Common myeloid progenitor, CD34-positive (primary cell): Measurements from ENCODE around the gene F9.

Experiments
- CTCF ChIA-PET: fragments of 350-600 bp; sonication (Branson Sonifier 250); formaldehyde crosslinking; loops from one replicate; lab custom pipeline; 2021; ENCODE audit warnings: antibody characterized with exemption; lab: Charles Lee
- POLR2A ChIA-PET: fragments of 350-600 bp; sonication (Branson Sonifier 250); formaldehyde crosslinking; loops from one replicate; lab custom pipeline; 2021; ENCODE audit warnings: antibody characterized with exemption; lab: Charles Lee
- DNase-seq, 3 donors: peaks; one replicate each; pipeline versions ENCODE4 v3.0.0 to v3.0.0-alpha.2; 2013
- H3K27ac ChIP-seq, 2 experiments: 1 replicate in 1 of 2; 2 replicates in 1 of 2; pipeline ENCODE4 v1.7.0; 2013; ENCODE audit warnings: inconsistent platforms in 2 of 2, low read length in 2 of 2, mild to moderate bottlenecking in 2 of 2, low read depth in 1 of 2, moderate library complexity in 1 of 2; ENCODE audit not compliant: severe bottlenecking in 2 of 2, insufficient read depth in 1 of 2, poor library complexity in 1 of 2
- H3K27me3 ChIP-seq, 5 experiments: replicated peaks in 2 of 5; 1 replicate in 3 of 5; 2 replicates in 2 of 5; pipeline versions ENCODE4 v1.6.1 to v1.7.0; 2013; ENCODE audit warnings: low read length in 4 of 5, mild to moderate bottlenecking in 2 of 5, moderate library complexity in 2 of 5, inconsistent platforms in 1 of 5; ENCODE audit not compliant: insufficient read depth in 5 of 5, control insufficient read depth in 4 of 5
- H3K36me3 ChIP-seq, 4 experiments: 1 replicate in 2 of 4; 2 replicates in 2 of 4; pipeline versions ENCODE4 v1.6.1 to v1.7.0; 2013; ENCODE audit warnings: low read length in 3 of 4, control low read depth in 1 of 4, mild to moderate bottlenecking in 1 of 4; ENCODE audit not compliant: control insufficient read depth in 4 of 4, insufficient read depth in 4 of 4
- H3K4me1 ChIP-seq, 4 experiments: 1 replicate in 3 of 4; 2 replicates in 1 of 4; pipeline versions ENCODE4 v1.6.1 to v1.7.1; 2013; ENCODE audit warnings: low read length in 3 of 4, mild to moderate bottlenecking in 3 of 4, control low read depth in 1 of 4, inconsistent platforms in 1 of 4, moderate library complexity in 1 of 4; ENCODE audit not compliant: control insufficient read depth in 4 of 4, insufficient read depth in 4 of 4; ENCODE audit errors: control extremely low read depth in 1 of 4
- H3K4me3 ChIP-seq, 7 experiments: 1 replicate in 4 of 7; 2 replicates in 3 of 7; pipeline versions ENCODE4 v1.5.1 to v1.7.0; 2013; ENCODE audit warnings: mild to moderate bottlenecking in 7 of 7, low read length in 6 of 7, moderate library complexity in 6 of 7, inconsistent platforms in 2 of 7, low read depth in 2 of 7, control low read depth in 1 of 7; ENCODE audit not compliant: insufficient read depth in 4 of 7, control insufficient read depth in 1 of 7; ENCODE audit errors: extremely low read depth in 1 of 7
- H3K9me3 ChIP-seq, 5 experiments: 1 replicate in 4 of 5; 2 replicates in 1 of 5; pipeline versions ENCODE4 v1.6.1 to v1.7.1; 2013; ENCODE audit warnings: low read length in 4 of 5, mild to moderate bottlenecking in 2 of 5, inconsistent platforms in 1 of 5, low read depth in 1 of 5, moderate library complexity in 1 of 5; ENCODE audit not compliant: control insufficient read depth in 4 of 5, insufficient read depth in 2 of 5; ENCODE audit errors: control extremely low read depth in 1 of 5
- WGBS: methylation state at CpG from one replicate; pipeline ENCODE4 v1.1.5; 2013; ENCODE audit not compliant: insufficient coverage; 5-methylcytosine and 5-hydroxymethylcytosine counted together

The F9 gene

GRCh38 chrX:139585613-139586012, 55.1 kb downstream of the F9 start:
- H3K27ac ChIP-seq, result no peak overlapping the region
- H3K36me3 ChIP-seq, result no peaks in the 10 kb centered on the region
- H3K27me3 ChIP-seq, result peaks cover 0 to 6% (median 0%) of the 10 kb centered on the region in 5 experiments
- no peaks in the 10 kb centered on the region for H3K4me1 ChIP-seq
- CTCF ChIA-PET, result no interaction called here
- H3K9me3 ChIP-seq, result no peaks in the 10 kb centered on the region
- POLR2A ChIA-PET, result no interaction called here
- DNase-seq, result no peak
- no peak overlapping the region for H3K4me3 ChIP-seq
- WGBS, result 90% methylated on average over 2 of the region's 5 CpGs

GRCh38 chrX:139596068-139596467, 65.5 kb downstream of the F9 start:
- WGBS, result 75% methylated on average over 1 of the region's 4 CpGs
- POLR2A ChIA-PET, result no interaction called here
- H3K36me3 ChIP-seq, result no peaks in the 10 kb centered on the region
- H3K4me3 ChIP-seq, result no peak overlapping the region
- H3K4me1 ChIP-seq, result no peaks in the 10 kb centered on the region
- no peaks in the 10 kb centered on the region for H3K9me3 ChIP-seq
- no peak for DNase-seq
- H3K27ac ChIP-seq, result no peak overlapping the region
- H3K27me3 ChIP-seq, result no peaks in the 10 kb centered on the region
- CTCF ChIA-PET, result no interaction called here

DNA sequence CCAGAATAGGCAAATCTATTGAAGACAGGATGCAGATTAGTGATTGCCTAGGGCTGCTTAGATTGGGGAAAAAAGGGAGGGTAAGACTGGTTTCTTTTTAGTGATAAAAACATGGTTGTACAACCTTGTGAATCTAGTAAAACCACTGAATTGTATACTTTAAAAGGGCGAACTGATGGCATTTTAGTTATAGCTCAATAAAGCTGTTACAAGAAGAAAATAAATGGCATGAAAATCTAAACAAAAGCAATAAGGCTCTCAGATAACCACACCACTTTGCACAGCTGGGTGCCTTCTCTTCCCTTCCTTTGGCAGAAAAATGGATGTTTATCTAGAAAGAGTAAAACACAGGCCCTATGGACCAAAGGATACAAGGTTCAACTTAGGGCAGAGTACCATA, 69.6 kb downstream of the F9 start:
- DNase-seq, result no peak
- ChIA-PET CTCF (no interaction called here), POLR2A (no interaction called here)
- Histone ChIP-seq H3K4me1 (no peaks in the 10 kb centered on the region), H3K27ac (no peak overlapping the region), H3K27me3 (no peaks in the 10 kb centered on the region), H3K9me3 (peaks cover 0 to 1% (median 0%) of the 10 kb centered on the region in 5 experiments), H3K36me3 (no peaks in the 10 kb centered on the region), H3K4me3 (no peak overlapping the region)
- no CpG with 5 or more reads among the region's 1 CpG for WGBS
